ENCODE data around the gene ARIH2.

Gene ARIH2

GRCh38 chr3:48970586-48970985 lies 51.9 kb downstream of the ARIH2 start:
- no peak for DNase-seq (ENCODE audit: low read depth in 1 of 2, low spot score in 1 of 2)

- DNase-seq (ENCODE audit: low read depth in 1 of 2, low spot score in 1 of 2) = no peak
Measured at GRCh38 chr3:48974076-48974864, 55.6 kb downstream of the ARIH2 start.

GRCh38 chr3:48979451-48979850 lies 60.8 kb downstream of the ARIH2 start:
- no peak for DNase-seq (ENCODE audit: low read depth in 1 of 2, low spot score in 1 of 2)

GRCh38 chr3:48980295-48980694 lies 61.7 kb downstream of the ARIH2 start:
- DNase-seq (ENCODE audit: low read depth in 1 of 2, low spot score in 1 of 2) = no peak

- DNase-seq (ENCODE audit: low read depth in 1 of 2, low spot score in 1 of 2) = no peak
Measured at GRCh38 chr3:48982016-48982415, 63.4 kb downstream of the ARIH2 start.

- no peak for DNase-seq (ENCODE audit: low read depth in 1 of 2, low spot score in 1 of 2)
Measured at GRCh38 chr3:48982686-48983085, 64.0 kb downstream of the ARIH2 start.

- DNase-seq (ENCODE audit: low read depth in 1 of 2, low spot score in 1 of 2) = no peak
Measured at GRCh38 chr3:48983096-48983495, 64.5 kb downstream of the ARIH2 start.

GRCh38 chr3:48984663-48985062 lies 66.0 kb downstream of the ARIH2 start:
- DNase-seq (ENCODE audit: low read depth in 1 of 2, low spot score in 1 of 2) = no peak

- no peak for DNase-seq (ENCODE audit: low read depth in 1 of 2, low spot score in 1 of 2)
Measured at GRCh38 chr3:48985831-48986376, 67.3 kb downstream of the ARIH2 start.

DNA sequence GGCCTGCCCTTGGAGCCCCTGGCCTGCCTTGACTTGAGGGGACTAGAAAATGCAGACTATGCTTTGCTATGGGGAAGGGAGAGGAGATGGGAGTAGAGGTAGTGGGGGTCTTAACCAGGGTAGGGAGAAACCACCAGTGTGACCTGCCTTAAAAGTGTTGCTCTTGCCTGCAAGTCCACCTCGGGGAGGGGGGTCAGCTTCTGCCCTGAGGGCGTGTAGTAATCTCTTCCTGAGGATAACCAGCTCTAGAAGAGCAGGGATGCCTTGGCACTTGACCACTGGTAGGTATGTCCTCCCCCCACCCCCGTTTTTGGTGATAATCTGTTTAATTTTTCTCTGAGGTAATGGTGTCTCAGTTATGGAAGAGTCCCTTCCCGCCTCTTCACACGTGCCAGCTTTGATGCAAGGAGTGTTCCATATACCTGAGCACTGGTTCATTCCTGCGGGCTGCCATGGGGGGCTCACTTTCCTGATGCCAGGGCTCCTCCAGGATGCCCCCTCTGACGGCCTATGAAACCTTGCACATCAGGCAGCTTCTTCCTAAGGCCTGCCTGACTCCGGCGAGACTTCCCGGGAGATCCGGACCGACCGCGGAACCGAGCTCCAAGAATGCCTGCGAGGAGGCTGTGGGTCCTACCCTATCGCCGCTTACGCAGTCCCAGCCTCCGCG lies 70.6 kb downstream of the ARIH2 start:
- DNase-seq (ENCODE audit: low read depth in 1 of 2, low spot score in 1 of 2) = no peak

DNA sequence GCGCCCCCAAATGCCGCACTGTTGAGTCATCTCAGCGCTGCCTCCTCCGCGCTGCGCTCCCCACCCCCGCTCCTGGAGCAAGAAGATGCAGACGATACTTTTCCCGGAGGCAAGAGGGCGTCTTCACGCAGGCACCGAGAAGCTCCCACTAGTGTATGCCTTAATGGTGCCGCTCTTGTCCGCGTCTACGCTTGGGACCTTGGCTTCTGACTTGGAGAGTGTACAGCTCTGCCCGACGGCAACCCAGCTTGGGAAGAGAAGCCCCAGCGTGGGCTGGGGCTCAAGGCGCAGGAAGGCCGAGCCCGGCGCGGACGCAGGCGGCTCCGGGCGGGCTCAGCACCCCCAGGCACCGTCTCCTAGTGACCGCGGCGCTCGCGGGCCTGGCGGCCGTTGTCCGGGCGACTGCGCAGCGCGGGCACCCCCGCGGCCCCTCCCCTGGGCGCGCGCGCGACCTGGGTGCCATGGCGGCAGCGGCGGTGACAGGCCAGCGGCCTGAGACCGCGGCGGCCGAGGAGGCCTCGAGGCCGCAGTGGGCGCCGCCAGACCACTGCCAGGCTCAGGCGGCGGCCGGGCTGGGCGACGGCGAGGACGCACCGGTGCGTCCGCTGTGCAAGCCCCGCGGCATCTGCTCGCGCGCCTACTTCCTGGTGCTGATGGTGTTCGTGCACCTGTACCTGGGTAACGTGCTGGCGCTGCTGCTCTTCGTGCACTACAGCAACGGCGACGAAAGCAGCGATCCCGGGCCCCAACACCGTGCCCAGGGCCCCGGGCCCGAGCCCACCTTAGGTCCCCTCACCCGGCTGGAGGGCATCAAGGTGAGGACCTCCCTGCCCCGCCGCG lies 71.4 kb downstream of the ARIH2 start, which contains the start of gene P4HTM:
Gene P4HTM, plus strand, starts transcription at position 446 of the 840 bp plus-strand sequence. Its CDS starts 16 bp downstream, at position 462.
- DNase-seq (ENCODE audit: low read depth in 1 of 2, low spot score in 1 of 2) = peak; percentile 42 to 65

GRCh38 chr3:48990636-48991469 lies 72.2 kb downstream of the ARIH2 start:
- no peak for DNase-seq (ENCODE audit: low read depth in 1 of 2, low spot score in 1 of 2)

- no peak for DNase-seq (ENCODE audit: low read depth in 1 of 2, low spot score in 1 of 2)
Measured at GRCh38 chr3:48991851-48992545, 73.4 kb downstream of the ARIH2 start.

DNA sequence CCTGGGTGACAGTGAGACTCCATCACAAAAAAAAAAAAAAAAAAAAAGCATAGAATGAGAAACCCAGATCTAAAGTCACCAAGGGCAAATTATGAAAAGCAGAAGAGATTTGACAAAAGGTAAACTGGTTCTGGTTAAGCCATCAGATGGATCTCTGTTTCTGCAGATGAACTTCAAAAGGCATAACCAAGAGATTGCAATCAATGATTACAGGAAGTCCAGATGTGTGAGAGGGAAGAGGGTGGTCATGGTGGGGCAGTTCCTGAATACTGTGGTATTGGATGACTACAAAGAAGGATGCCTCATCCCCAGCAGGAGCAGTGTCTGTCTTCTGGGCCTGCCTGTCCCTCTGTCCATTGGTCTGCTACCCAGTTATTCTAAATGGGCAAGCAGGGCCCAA lies 75.2 kb downstream of the ARIH2 start:
- DNase-seq (ENCODE audit: low read depth in 1 of 2, low spot score in 1 of 2) = no peak

GRCh38 chr3:48996640-48997039 lies 78.0 kb downstream of the ARIH2 start:
- no peak for DNase-seq (ENCODE audit: low read depth in 1 of 2, low spot score in 1 of 2)

- DNase-seq (ENCODE audit: low read depth in 1 of 2, low spot score in 1 of 2) = no peak
Measured at GRCh38 chr3:48997102-48997635, 78.5 kb downstream of the ARIH2 start.

GRCh38 chr3:48997714-48998637 lies 79.3 kb downstream of the ARIH2 start:
- no peak for DNase-seq (ENCODE audit: low read depth in 1 of 2, low spot score in 1 of 2)

- DNase-seq (ENCODE audit: low read depth in 1 of 2, low spot score in 1 of 2) = no peak
Measured at GRCh38 chr3:48999085-48999858, 80.6 kb downstream of the ARIH2 start.

All from activated T-helper 1 cell treated with anti-CD3 and anti-CD28 coated beads, Interleukin-2, amount 50 U/mL, for 16 hours (primary cell).